ENCODE data around the gene PCDH10. TPM values are rescaled to one million over a fixed set of nuclear protein-coding genes. Genes with fewer than 3 reads are reported as not detected.
"Not testable (repeated sequence)": the region's sequence is repeated elsewhere in the genome, so short reads cannot be mapped to it uniquely, and the experiment has no call there.

Gene PCDH10
- total RNA-seq, 1 donor from 2014 or later, result not detected

DNA sequence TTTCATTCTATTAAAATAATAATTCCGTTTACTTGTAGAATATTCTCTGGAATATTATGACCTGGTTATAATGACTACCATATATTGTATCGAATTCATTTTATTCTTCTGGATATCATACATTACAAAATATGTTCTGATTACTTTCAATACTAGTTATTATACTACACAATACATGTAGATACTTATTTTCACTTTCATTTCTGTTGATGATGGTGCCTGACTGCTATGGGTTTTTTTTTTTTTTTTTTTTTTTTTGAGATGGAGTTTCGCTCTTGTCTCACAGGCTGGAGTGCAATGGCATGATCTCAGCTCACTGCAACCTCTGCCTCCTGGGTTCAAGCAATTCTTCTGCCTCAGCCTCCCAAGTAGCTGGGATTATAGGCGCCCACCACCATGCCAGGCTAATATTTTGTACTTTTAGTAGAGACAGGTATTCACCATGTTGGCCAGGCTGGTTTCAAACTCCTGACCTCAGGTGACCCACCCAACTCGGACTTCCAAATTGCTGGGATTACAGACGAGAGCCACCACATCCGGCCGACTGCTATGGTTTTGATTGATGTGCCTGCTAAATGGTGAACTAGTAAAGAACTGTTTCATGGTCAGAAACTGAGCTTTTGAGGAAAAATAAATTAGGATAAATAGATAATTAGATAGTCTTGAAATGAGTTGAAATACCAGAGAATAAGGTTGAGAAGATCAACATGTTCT, 39.5 kb downstream of the PCDH10 start:
- Mint-ChIP-seq H3K4me1 (no peaks in the 10 kb centered on the region), H3K27me3 (no peaks in the 10 kb centered on the region), H3K27ac (no peak overlapping the region), H3K36me3 (ENCODE audit: low read depth) (no peaks in the 10 kb centered on the region), H3K9me3 (no peaks in the 10 kb centered on the region), H3K4me3 (no peak overlapping the region)
- intact Hi-C loops (cut with micrococcal nuclease), result no loop called here
- ChIA-PET POLR2A (no interaction called here), CTCF (no interaction called here)
- ATAC-seq (ENCODE audit: low read depth), result no peak
- DNase-seq, result no peak
- TF ChIP-seq, protein P1, sequence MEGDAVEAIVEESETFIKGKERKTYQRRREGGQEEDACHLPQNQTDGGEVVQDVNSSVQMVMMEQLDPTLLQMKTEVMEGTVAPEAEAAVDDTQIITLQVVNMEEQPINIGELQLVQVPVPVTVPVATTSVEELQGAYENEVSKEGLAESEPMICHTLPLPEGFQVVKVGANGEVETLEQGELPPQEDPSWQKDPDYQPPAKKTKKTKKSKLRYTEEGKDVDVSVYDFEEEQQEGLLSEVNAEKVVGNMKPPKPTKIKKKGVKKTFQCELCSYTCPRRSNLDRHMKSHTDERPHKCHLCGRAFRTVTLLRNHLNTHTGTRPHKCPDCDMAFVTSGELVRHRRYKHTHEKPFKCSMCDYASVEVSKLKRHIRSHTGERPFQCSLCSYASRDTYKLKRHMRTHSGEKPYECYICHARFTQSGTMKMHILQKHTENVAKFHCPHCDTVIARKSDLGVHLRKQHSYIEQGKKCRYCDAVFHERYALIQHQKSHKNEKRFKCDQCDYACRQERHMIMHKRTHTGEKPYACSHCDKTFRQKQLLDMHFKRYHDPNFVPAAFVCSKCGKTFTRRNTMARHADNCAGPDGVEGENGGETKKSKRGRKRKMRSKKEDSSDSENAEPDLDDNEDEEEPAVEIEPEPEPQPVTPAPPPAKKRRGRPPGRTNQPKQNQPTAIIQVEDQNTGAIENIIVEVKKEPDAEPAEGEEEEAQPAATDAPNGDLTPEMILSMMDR (IDR thresholded peaks at IDR 0.05), result no peak

DNA sequence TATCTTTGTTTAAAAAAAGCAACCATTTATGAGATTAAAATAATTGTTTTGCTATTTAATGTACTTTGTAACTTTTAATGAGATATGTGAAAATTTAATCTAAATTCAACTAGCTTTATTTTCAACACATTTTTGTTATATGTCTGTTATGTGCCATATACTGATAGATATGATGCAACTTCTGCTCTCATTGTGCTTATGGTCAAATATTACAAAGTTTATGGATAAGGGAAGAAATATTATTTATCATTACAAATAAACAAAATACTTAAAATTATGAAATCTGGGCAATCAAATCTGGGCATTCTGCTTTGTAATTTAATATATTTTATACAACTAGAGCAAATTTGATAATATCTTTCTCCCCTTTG, 40.0 kb downstream of the PCDH10 start:
- Mint-ChIP-seq H3K9me3 (no peaks in the 10 kb centered on the region), H3K4me3 (no peak overlapping the region), H3K4me1 (no peaks in the 10 kb centered on the region), H3K27ac (no peak overlapping the region), H3K27me3 (no peaks in the 10 kb centered on the region), H3K36me3 (ENCODE audit: low read depth) (no peaks in the 10 kb centered on the region)
- ChIA-PET CTCF (no interaction called here), POLR2A (no interaction called here)
- TF ChIP-seq, protein P1 (IDR thresholded peaks at IDR 0.05), result no peak
- ATAC-seq (ENCODE audit: low read depth) (no peak), DNase-seq (no peak)
- intact Hi-C loops (cut with micrococcal nuclease), result no loop called here

DNA sequence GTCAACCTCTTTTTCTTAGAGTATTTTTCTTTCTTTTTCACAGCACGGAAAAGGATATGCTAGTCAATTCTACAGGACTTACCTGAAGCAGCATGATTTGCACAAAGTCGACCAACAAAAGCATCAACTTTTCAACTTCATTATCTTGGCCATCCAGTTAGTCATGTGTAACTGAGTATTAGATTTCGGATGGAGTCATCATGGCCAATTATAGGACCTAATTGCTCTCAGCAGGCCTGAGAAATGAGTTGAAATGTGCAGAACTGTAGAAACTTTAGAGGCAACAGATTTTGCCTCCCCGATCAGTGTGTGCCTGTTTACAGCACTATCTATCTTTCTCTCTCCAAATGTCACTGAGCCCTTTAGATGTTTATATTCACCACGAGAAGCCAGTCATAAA, 41.0 kb downstream of the PCDH10 start:
- Mint-ChIP-seq H3K27ac (no peak overlapping the region), H3K4me1 (no peaks in the 10 kb centered on the region), H3K4me3 (no peak overlapping the region), H3K27me3 (no peaks in the 10 kb centered on the region), H3K9me3 (no peaks in the 10 kb centered on the region), H3K36me3 (ENCODE audit: low read depth) (no peaks in the 10 kb centered on the region)
- ATAC-seq (ENCODE audit: low read depth) (no peak), DNase-seq (no peak)
- TF ChIP-seq, protein P1 (IDR thresholded peaks at IDR 0.05), result no peak
- ChIA-PET POLR2A (no interaction called here), CTCF (no interaction called here)
- intact Hi-C loops (cut with micrococcal nuclease), result no loop called here

GRCh38 chr4:133208694-133209285, 59.7 kb downstream of the PCDH10 start:
- Mint-ChIP-seq H3K27ac (no peak overlapping the region), H3K4me1 (no peaks in the 10 kb centered on the region), H3K4me3 (no peak overlapping the region), H3K9me3 (peaks cover 2% of the 10 kb centered on the region), H3K36me3 (ENCODE audit: low read depth) (no peaks in the 10 kb centered on the region), H3K27me3 (no peaks in the 10 kb centered on the region)
- TF ChIP-seq, protein P1 (IDR thresholded peaks at IDR 0.05), result no peak
- intact Hi-C loops (cut with micrococcal nuclease), result no loop called here
- DNase-seq, result no peak
- ChIA-PET POLR2A (no interaction called here), CTCF (no interaction called here)
- no peak for ATAC-seq (ENCODE audit: low read depth)

DNA sequence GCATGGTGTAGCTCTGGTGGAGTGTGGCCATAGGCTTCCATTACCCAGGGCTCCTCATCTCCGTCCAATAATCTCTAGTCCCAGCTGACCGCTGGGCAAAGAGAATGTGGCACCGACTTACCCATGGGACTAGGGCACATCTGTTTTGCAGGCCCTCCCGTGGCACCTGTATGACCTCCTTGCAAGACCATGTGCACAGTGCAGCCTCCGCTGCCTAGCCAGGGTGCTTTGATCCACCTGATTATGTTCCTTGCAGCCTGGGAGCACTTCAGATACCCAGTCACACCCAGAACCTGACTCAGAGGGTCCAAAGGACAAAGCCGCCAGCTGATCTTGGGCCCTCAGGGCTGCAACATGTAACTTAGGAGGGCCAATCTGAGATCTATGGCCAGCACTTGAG, 84.8 kb downstream of the PCDH10 start:
- TF ChIP-seq, protein P1 (IDR thresholded peaks at IDR 0.05), result no peak
- H3K4me1 Mint-ChIP-seq, result no peaks in the 10 kb centered on the region
- peaks cover 2% of the 10 kb centered on the region for H3K9me3 Mint-ChIP-seq
- H3K27me3 Mint-ChIP-seq, result no peaks in the 10 kb centered on the region
- ChIA-PET CTCF (no interaction called here), POLR2A (no interaction called here)
- DNase-seq, result no peak
- no peak overlapping the region for H3K4me3 Mint-ChIP-seq
- no peak overlapping the region for H3K27ac Mint-ChIP-seq
- H3K36me3 Mint-ChIP-seq (ENCODE audit: low read depth), result no peaks in the 10 kb centered on the region
- intact Hi-C loops (cut with micrococcal nuclease), result no loop called here
- ATAC-seq (ENCODE audit: low read depth), result no peak

- DNase-seq; H3K4me3 Mint-ChIP-seq; H3K27me3 Mint-ChIP-seq; CTCF ChIA-PET; H3K27ac Mint-ChIP-seq; H3K9me3 Mint-ChIP-seq; H3K4me1 Mint-ChIP-seq; H3K36me3 Mint-ChIP-seq (ENCODE audit: low read depth); ATAC-seq (ENCODE audit: low read depth); POLR2A ChIA-PET; intact Hi-C loops (cut with micrococcal nuclease): not testable (repeated sequence)
Measured at GRCh38 chr4:133240451-133240850, 91.4 kb downstream of the PCDH10 start.
